LHCN-M2 (cell line): Measurements from ENCODE around the gene TBX18. TPM values are rescaled to one million over a fixed set of nuclear protein-coding genes. Genes with fewer than 3 reads are reported as not detected.

Source experiments
- DNase-seq: peaks from one replicate; pipeline ENCODE4 v3.0.0-alpha.2; 2012; ENCODE audit warnings: low read depth
- total RNA-seq: library from RNA; depleted of rRNA; stranded (reverse); fragments of >200 nt; gene quantifications from 2 replicates; pipeline ENCODE4 v1.2.3, GENCODE V29; 2014

The TBX18 gene
- total RNA-seq, 1 experiment from 2014 or later = 23.5 TPM

- no peak for DNase-seq
Observed at GRCh38 chr6:84772428-84773132, 8.2 kb upstream of the TBX18 start.

DNA sequence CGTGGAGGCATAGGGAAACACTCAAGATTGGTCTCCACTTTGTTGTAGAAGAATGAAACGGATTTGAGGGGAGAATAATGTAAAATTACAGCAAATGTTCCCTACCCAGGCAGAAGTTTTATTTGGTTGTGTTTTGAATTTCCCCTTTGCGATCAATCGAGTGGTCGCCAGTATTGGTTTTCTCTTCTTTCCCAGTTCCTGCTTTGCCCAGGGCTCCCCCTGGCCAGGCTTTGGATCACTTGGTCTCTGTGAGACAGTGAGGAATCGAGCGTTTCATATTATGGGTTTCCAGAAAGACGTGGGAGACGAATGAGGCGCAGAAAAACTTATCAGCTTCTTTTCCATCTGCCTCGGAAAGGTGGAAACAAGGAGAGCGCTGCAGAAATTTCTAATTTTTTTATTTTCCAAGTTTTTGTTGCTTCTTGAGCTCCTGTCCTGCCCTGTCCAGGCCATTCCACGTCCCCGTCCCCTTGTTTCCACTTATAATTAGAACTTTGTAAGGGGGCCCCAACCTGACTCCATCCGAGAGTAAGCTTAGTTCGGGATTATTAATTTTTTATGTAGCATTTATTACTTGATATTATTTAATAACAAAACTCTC lies 7.5 kb upstream of the TBX18 start:
- no peak for DNase-seq

GRCh38 chr6:84771125-84771755 lies 6.8 kb upstream of the TBX18 start:
- no peak for DNase-seq

DNA sequence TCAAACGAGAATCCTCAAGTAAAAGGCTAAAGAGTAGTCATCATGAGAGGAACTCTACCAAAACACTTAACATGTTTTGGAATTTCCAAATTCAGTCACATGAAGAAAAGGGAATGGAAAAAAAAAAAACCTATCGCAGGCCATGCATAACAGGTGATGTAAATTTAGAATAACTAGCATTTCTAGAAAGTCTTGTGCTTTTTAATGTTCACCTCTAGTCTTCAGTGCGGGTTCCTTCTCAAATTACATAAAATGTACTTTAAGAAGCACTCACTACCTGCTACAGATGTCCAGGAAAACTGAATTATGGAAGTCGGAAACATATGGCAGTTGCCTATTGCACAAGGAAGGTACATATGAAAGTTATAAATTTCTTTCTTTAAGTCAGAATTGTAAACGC lies 6.1 kb upstream of the TBX18 start:
- DNase-seq = no peak

DNA sequence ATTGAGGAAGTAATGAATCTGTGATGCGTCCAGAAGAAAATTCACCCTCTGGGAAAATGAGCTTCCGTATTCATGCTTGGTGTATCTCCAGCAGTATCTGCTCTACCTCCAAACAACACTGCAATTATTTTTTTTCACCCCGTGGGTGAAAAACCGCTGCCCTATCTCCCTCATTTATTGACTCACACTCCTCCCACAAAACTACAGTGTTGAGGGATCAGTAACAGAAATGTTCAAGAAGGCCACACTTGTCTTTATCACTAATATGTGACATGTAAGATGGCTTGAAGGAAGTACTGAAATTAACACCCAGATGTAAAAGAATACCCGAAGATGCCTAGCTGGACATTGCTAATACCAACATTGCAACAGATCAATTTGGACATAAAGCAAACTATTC lies 4.9 kb upstream of the TBX18 start:
- no peak for DNase-seq

- no peak for DNase-seq
Observed at GRCh38 chr6:84768442-84769174, 4.2 kb upstream of the TBX18 start.

DNA sequence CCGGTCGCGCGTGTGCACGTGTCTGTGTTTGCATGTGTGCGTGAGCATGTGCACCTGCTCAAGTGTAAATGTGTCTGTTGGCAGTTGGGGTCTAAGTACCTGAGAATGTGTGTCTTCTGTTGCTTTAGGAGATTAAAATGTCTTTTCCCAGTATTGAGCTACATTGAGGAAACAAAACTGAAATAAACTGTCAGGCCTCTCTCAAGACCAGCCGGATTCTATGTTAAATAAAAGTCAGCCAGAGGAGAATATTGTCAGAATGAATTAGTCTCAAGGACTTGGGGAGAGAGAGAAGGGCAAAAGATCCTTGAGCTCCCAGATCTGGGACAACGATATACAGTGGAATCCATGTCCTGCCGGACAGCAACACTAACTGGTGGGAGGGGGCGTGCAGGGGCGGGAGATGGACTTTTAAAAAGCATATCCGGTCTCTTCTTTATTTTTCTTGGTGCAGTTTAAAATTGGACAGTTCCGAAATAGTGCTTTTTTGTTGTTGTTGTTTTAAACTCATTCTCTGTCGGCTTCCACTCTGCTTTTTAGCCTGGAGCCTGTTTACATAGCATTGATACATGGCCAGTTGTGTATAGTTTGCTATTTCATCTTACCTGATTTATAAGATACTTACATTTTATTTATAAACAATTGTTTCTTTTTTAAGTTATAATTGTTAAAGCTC lies 3.3 kb upstream of the TBX18 start:
- DNase-seq = no peak

DNA sequence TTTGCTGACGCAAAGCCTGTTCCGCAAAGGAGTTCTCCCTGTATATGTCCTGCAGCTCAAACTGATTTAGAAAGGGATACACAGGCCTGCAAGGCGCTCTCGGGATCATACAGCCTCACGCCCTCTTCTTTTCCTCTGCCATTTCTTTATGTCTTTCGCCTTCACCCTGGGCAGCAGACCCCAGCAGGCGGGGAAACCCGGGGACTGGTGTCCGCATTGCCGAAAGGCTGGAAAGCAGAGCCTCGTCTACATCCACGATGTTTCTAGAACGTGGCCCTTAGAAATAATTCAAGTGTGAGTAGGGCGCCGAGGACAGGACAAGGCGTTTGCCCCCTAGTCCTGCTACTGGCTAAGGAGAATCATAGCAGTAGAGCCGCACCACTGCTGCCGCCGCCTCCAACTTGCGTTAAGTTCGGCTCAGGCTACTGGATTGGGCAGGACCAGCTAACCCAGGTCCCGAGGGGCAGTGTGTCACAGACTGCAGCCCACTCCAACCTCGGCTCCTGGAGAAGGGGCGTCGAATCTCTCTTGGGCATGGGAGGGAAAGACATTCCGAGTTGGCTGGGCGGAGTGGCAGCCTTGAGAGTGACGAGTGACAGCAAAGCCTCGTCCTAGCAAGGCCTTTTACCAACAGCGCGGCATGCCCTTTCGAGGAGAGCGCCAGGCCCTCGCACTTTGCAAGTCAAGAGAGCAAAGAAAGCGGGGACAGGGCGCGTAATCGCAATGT lies 2.6 kb upstream of the TBX18 start:
- DNase-seq = no peak

- DNase-seq = no peak
Observed at GRCh38 chr6:84766118-84766798, 1.9 kb upstream of the TBX18 start.

- no peak for DNase-seq
Observed at GRCh38 chr6:84763886-84764331, 489 bp downstream of the TBX18 start.

GRCh38 chr6:84763003-84763885 lies 1.2 kb downstream of the TBX18 start:
- DNase-seq = peak; percentile 88

DNA sequence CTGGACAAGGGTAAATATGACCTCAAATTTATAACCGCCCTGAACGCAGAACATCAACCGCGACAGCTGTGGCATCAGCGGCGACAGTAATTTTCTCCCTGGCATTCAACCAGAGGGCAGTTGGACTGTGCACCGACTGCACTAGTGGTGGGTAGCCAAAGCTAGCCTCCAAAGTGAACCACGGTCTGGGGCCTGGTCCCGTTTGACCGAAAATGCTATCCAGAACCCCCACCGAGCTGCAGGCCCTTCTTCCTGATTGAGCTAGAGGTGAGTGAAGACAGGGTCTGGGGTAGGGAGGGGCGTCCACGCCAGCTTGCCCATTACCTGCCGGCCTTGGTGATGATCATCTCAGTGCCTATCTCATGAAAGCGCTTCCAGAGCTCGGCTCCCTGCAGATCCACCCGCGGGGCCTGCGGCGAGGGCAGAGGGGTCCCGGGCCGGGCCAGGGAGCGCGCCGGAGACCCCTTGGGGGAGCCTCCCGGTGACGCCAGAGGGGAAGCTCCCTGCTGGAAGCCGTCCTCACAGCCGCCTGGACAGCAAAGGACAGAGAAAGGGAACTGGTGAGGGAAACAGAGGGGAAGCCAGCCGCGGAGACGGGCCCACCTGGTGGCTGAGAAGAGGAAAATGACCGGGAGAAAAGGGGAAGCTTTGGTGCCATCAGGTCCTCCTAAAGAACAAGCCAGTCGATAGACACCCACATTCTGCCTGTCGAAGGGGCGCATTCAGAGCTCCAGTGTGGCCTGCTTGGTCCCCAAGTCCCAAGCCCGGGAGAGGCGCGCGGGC lies 2.0 kb downstream of the TBX18 start:
- DNase-seq = peak; percentile 64

GRCh38 chr6:84758486-84758885 lies 5.9 kb downstream of the TBX18 start:
- DNase-seq = no peak

DNA sequence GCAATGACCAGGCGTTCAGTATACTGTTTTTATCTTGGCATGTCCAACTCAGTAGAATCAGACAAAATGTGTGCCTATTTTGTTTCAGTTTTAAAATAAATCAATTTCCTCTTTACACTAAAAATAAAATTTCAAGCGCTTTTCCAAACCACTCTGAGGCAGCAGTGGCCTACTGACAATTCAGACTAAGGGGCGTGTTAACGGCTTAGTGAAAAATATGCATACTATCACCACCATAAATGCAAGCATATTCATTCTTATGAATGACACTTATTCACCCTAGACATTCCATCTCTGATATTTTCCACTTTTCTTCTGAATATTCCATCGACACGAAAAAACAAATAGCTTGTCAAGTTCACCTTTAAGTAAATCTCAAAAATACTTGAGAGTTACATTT lies 7.5 kb downstream of the TBX18 start:
- no peak for DNase-seq

DNA sequence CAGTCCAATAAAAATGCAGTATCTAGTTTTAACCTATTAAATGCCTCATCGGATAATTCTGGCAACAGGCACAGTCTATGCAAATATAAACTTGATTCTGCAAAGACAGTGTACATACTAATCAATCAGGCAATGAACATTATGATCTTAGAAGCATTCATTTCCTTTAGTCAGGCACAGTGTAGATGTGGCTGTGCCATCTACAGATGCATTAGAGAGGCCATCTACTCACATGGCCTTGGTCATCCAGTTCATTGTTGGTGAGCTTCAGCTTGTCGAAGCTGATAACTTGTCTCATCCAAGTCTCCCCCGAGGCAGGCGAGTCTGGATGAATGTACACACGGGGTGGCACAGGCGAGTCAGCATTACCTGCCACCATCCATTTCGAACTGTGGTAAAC lies 7.9 kb downstream of the TBX18 start:
- DNase-seq = no peak

DNA sequence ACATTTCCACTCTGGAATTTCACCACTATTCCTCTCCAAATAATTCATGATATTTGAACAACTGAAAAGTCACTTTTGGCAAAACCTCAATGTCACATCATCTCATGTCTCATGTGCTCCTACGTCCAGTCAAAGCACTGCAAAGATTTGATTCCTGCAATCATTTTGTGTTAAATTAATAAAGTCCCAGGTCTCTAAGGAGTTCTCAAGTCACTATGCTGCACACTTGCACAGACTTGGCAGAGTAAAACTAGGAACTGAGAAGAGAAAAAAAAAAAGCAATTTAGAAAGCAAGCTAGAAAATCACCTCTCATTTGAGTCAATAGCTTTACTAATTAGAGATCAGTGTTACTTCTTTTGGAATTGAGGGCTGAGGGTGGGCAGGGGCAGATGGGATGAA lies 11.2 kb downstream of the TBX18 start:
- no peak for DNase-seq

- peak; percentile 37 for DNase-seq
Observed at GRCh38 chr6:84752118-84752850, 12.1 kb downstream of the TBX18 start.

DNA sequence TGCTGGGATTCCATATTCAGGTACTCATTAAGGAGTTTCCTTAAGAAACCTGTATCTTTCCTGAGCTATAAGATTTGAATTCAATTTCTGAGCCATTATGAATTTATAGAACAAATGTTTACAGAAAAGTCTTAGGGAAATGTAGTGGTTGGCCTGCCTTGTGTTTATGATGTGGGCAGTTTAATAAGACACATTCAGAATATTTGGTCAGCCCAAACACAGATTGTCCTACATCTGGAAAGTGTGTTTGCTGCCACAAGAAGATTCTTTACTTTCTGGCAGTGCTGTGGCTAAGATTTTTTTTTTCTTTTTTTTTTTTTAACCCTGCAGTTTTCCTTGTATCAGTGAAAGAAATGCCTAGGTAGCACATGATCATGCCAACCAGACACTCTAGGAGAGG lies 15.2 kb downstream of the TBX18 start:
- no peak for DNase-seq
